ENCODE measurements around the gene PTTG2.

Gene PTTG2

DNA sequence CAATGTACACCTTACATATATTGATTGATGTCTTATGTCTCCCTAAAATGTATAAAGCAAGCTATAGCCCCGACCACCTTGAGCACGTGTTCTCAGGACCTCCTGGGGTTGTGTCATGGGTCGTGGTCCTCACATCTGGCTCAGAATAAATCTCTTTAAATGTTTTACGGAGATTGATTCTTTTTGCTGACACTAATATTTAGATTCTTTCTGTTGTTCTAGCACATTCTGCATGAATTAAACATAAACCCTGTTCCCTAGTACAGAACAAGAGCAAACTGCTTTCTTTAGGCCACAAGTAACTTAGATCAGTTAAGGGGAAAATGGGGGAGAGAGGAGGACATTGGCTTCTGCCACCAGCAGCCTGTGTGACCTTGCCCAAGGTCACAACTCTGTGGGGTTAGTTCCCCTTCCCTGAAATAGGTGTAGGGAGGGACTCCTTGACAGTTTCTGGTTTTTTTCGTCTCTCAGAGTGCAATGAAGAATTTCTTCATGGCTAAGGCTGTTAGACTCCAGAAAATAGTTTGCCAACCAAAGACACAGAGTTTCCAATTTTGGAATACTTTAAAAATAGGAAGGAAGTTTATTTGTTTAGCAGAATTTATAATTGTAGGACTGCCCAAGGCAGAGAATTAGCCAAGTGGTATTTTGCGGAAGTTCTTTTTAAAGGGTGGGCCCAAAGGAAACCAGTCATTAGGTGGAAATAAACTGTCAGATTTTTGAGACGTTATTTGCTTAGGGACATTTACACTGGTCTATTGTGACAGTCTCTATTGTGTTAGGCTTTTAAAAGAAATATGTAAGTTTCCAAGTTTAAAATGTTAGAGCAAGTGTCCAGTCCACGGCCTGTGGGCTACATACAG lies 29.4 kb downstream of the PTTG2 start:
- DNase-seq: no peak

DNA sequence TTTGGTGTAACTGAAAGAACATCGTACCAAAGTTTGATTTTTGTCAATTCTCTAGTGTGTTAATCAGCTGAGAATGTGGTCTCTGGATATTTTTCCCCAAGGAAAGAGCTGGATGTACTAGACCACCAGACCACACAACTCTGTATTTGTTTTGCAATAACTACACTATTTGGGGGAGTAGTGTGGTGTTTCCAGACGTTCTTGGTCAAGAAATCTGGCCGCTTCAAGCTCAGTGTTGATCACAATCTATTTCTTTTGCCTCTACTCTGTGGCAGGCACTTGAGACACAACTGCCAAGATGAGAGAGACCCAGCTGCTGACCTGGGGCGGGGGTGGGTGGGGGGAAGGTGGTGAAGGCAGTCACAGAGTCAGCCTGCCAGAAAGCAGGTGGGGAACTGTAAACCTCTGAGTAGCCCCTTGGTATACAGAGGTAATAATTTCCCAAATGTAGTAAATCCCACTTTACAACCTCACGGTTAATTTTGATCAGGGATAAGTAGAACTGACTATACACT lies 30.6 kb downstream of the PTTG2 start:
- no peak for DNase-seq

- no peak for DNase-seq
Observed at GRCh38 chr4:37991623-37992410, 31.6 kb downstream of the PTTG2 start.

DNA sequence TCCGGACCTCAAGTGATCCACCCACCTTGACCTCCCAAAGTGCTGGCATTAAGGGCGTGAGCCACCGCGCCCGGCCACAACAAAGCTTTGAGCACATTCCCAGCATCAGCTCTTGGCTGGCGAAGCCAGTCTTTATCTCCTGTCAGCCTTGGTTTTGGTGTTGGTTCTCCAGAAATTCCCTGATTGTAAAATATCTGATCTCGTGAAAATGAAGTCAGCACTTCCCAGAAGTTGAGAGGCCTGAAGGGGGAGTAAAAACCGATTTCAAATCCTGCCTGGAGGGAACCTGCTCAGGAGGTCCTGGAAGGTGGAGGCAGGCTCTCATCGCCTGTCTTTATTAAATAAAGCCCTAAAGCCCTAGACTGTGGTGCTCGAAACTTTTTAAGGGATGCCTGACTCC lies 33.6 kb downstream of the PTTG2 start:
- no peak for DNase-seq

DNA sequence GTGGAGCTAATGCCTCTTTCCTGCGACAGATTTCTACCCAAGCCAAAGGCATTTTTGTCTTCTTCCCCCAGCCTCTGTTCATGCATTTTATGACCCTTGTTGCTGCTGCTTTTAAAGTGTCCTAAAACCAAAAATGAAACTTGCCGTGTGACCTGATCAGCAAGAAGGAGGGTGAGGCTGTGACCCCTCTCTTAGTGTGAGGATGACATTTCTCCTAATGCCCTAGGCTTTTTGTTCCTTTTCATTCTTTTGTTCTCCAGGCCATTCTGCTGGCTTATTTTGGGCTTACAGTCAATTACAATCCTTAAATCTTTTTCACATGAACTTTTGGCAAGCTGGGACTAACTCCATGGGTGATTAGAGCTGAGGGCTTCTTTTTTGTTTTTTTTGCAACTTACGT lies 34.4 kb downstream of the PTTG2 start:
- DNase-seq: no peak

GRCh38 chr4:37995299-37995821 lies 35.2 kb downstream of the PTTG2 start:
- DNase-seq: no peak

GRCh38 chr4:37995981-37996775 lies 36.0 kb downstream of the PTTG2 start:
- no peak for DNase-seq

DNA sequence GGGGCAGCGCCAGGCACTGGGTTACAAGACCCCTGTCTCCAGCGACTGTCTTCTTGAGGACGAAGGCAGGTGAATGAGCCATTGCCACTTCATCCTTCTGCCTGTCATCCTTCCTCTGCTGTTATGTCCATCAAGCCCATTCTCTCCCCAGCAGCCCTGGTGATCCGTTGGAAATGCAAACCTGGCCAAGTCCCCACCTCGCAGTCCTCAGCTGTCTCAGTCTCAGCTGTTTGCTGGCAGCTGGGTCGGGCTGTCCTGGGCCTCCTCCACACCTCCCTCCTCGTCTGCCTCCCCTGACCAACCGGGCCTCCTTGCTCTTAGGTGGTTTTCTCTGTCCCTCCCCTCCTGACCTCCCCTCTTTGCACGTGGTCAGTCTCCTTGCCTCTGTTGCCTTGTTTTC lies 38.0 kb downstream of the PTTG2 start:
- DNase-seq: no peak

DNA sequence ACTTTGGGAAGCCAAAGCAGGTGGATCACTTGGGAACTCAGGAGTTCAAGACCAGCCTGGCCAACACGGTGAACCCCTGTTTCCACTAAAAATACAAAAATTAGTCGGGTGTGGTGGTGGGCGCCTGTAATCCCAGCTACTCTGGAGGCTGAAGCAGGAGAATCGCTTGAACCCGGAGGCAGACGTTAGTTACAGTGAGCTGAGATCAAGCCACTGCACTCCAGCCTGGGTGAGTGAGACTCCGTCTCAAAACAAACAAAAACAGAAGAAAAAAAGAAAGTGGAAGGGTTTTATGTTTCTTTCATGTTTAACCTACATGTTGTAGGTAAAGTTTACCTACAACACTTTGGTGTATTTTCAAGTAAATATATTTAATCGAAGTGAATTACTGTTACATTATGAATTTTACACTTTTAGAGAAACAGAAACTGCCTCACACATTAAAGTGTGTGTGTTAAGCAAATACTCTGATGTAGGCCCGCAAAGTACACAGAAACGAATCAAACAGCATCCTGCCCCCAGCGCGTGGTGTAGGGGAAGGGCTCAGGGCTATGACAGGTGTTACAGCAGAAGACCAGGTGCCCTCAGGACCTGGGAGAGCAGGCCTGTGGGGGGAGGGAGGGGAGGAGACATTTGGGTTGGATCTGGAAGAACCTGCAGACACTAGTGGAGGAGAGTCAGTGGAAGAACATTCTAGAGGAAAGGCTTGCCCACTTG lies 39.0 kb downstream of the PTTG2 start:
- DNase-seq: no peak

GRCh38 chr4:37999965-38000364 lies 39.8 kb downstream of the PTTG2 start:
- DNase-seq: no peak

GRCh38 chr4:38001927-38002326 lies 41.7 kb downstream of the PTTG2 start:
- DNase-seq: no peak

GRCh38 chr4:38002451-38003071 lies 42.4 kb downstream of the PTTG2 start:
- DNase-seq: no peak

GRCh38 chr4:38003102-38003501 lies 42.9 kb downstream of the PTTG2 start:
- no peak for DNase-seq

DNA sequence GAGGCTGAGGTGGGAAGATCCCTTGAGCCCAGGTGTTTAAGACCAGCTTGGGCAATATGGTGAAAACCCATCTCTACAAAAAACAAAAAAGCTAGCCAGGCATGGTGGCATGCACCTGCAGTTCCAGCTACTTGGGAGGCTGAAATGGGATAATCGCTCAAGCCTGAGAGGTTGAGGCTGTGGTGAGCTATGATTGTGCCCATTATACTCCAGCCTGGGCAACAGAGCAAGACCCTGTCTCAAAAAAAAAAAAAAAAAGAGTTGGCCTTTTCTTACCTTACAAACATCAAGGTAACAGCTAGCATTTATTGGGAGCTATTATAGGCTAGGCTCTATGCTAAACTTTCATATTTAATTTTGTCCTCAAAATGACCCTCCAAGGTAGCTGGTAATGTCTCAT lies 43.4 kb downstream of the PTTG2 start:
- DNase-seq: no peak

GRCh38 chr4:38004062-38004461 lies 43.9 kb downstream of the PTTG2 start:
- DNase-seq: no peak

- no peak for DNase-seq
Observed at GRCh38 chr4:38004887-38005286, 44.7 kb downstream of the PTTG2 start.

- DNase-seq: no peak
Observed at GRCh38 chr4:38005637-38006036, 45.4 kb downstream of the PTTG2 start.

DNA sequence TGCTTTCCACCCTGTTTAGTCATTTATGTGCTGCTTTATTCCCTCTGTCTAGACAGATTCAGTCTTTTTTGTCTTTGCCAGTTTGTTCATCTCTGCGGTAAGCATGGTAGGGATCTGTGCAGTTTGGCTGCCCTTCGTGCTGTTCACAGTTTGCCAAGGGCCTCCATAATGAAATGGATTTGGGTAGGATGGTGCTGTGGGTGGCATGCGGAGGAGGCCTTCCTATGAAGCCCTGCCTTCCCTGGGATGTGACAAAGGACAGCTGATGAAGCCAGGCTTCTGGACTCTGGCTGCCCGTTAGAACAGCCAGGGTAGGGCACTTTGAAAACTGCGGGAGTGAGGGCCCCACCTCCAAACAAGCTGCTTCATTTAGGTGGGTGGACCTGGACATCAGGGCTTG lies 47.4 kb downstream of the PTTG2 start:
- DNase-seq: no peak

DNA sequence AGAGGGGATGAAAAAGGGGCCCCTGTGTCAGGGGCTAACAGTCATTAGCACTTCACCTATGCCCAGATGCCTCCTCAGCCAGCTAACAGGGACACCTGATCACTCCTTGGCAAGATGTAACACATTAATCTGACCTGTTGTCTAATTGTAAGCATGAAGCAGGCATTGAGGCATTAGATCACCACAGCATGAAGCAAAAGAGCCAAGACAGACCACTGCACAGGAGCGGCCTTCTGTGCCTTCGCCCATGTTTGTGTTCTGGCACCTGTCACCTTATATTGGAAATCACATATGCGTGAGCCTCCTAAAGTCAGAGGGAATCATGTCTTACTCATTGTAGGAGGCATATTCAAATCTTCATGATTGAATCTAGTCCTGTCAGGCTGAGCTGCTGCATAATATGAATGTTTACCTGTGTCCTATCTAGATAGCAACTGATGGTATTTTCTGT lies 48.4 kb downstream of the PTTG2 start:
- no peak for DNase-seq

- no peak for DNase-seq
Observed at GRCh38 chr4:38009421-38009820, 49.2 kb downstream of the PTTG2 start.

GRCh38 chr4:38009949-38010348 lies 49.8 kb downstream of the PTTG2 start:
- DNase-seq: no peak
